Sigmoid colon (tissue), 7 donors: ENCODE measurements around the gene SKIC8. TPM values are rescaled to one million over a fixed set of nuclear protein-coding genes. Genes with fewer than 3 reads are reported as not detected.

Experiments
- DNase-seq: peaks from one replicate; pipeline ENCODE4 v3.0.0-alpha.2; 2019
- H3K27ac ChIP-seq, 4 donors: fragments of 200-600 bp; sonication (generic); one replicate each; pipeline ENCODE4 v1.5.1; 2016 to 2019; ENCODE audit warnings: mild to moderate bottlenecking in 1 of 4
- H3K27me3 ChIP-seq, 3 donors: fragments of 200-600 bp; sonication (generic); one replicate each; pipeline ENCODE4 v1.5.1; 2019; ENCODE audit warnings: mild to moderate bottlenecking in 1 of 3
- H3K36me3 ChIP-seq, 4 donors: fragments of 200-600 bp; sonication (generic); one replicate each; pipeline ENCODE4 v1.5.1; 2016 to 2019
- H3K4me1 ChIP-seq, 4 donors: fragments of 200-600 bp; sonication (generic); one replicate each; pipeline ENCODE4 v1.5.1; 2017 to 2019
- H3K4me3 ChIP-seq, 4 donors: fragments of 200-600 bp; sonication (generic); one replicate each; pipeline ENCODE4 v1.5.1; 2017 to 2019; ENCODE audit warnings: mild to moderate bottlenecking in 2 of 4, moderate library complexity in 1 of 4
- H3K9me3 ChIP-seq, 4 donors: fragments of 200-600 bp in 3 of 4; sonication (generic) in 3 of 4; one replicate each; pipeline versions ENCODE4 v1.5.1 to v1.6.1; 2013 to 2019
- EP300 ChIP-seq, 4 donors: sonication (generic); formaldehyde crosslinking; IDR thresholded peaks; one replicate each; pipeline ENCODE4 v1.6.1; 2017; ENCODE audit warnings: antibody characterized with exemption in 4 of 4
- POLR2A ChIP-seq, 2 donors: fragments of 450-650 bp; IDR thresholded peaks; one replicate each; pipeline ENCODE4 v1.6.1; 2016; ENCODE audit warnings: antibody characterized with exemption in 2 of 2, mild to moderate bottlenecking in 2 of 2, moderate library complexity in 2 of 2
- POLR2AphosphoS5 ChIP-seq, 4 donors: sonication (generic); formaldehyde crosslinking; IDR thresholded peaks; one replicate each; pipeline ENCODE4 v1.6.1; 2017; ENCODE audit warnings: antibody characterized with exemption in 4 of 4
- WGBS, 2 donors: extraction: QIAGEN DNeasy Blood & Tissue Kit; methylation state at CpG; one replicate each; pipeline ENCODE4 v1.1.7; 2013; 5-methylcytosine and 5-hydroxymethylcytosine counted together
- intact Hi-C: fragments of 100-400 bp; cut with DNase I; formaldehyde crosslinking; loops from one replicate; pipeline ENCODE4 v1.15.1; 2023
- polyA plus RNA-seq, 3 donors: library from polyadenylated mRNA; stranded (reverse); fragments of 200-250 nt; gene quantifications; one replicate each; pipeline ENCODE4 v1.2.3, GENCODE V29; 2013
- total RNA-seq, 4 donors: library from RNA; depleted of rRNA; stranded (reverse); fragments of >200 nt; gene quantifications; one replicate each; pipeline ENCODE4 v1.1.0, GENCODE V29; 2016
- TF ChIP-seq, protein P1 (sequence below), 4 experiments: fragments of 450-650 bp in 3 of 4; fragments of 200-600 bp in 1 of 4; IDR thresholded peaks; one replicate each; pipeline ENCODE4 v1.5.1; 2016 to 2019; ENCODE audit warnings: antibody characterized with exemption in 4 of 4, mild to moderate bottlenecking in 3 of 4, moderate library complexity in 2 of 4
- donor health status: healthy with polysubstance abuse.
- donor health status: Bipolar disorder and iron deficiency.
- donor health status: healthy.

SKIC8 gene
- total and polyA plus RNA-seq, 7 donors, result 43.2 to 81.1 (median 56.4) TPM

DNA sequence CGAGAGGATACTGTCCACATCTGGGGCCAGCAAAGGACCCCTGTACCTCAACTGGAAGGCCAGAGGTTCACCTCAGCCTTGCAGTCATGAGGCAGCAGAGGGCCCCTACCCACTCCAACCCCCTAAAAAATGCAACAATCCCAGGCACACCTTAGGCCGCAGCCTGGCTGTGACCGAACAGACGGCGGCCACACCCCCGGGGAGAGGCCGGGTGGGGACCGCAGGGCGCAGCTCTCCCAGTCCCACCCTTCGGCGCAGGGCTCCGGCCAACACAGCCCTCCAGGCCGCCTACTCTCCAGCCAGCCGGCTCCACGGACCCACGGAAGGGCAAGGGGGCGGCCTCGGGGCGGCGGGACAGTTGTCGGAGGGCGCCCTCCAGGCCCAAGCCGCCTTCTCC, 35.5 kb downstream of the SKIC8 start:
- no peak for DNase-seq
- intact Hi-C loops, result no loop called here
- TF ChIP-seq POLR2AphosphoS5 (IDR thresholded peaks at IDR 0.05), result no peak
- TF ChIP-seq POLR2A (IDR thresholded peaks at IDR 0.05), result no peak
- H3K27ac ChIP-seq, result peak overlapping the region; percentile 65 to 88 (median 80)
- no peaks in the 10 kb centered on the region for H3K9me3 ChIP-seq
- H3K4me3 ChIP-seq, result peak overlapping the region; percentile 33 to 74 (median 55)
- H3K4me1 ChIP-seq, result peaks cover 2 to 46% (median 30%) of the 10 kb centered on the region in 4 donors
- no peaks in the 10 kb centered on the region for H3K27me3 ChIP-seq
- no peaks in the 10 kb centered on the region for H3K36me3 ChIP-seq
- 27 to 69% methylated on average over 23 of the region's 23 CpGs for WGBS, 2 donors

DNA sequence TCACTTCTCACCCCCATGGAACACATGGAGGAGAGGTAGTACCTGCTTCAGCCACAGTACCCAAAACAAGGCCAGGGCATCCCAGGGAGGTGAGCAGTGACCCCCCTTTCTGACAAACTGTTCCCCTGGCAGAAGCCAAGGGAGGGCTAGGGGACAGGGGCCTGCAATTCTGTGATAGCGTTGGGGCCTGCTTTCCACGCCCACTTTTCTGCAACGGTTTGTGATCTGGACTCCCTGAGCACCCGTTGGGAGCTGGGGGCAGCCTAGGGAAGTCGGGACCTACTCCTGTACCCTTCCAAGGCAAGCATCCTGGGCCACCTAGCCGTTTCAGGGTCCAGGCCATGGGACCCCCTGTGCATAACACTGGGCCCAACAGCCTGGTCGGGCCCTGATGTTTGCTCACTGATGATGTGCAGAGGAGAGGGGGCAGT, 36.0 kb downstream of the SKIC8 start:
- Histone ChIP-seq H3K36me3 (no peaks in the 10 kb centered on the region), H3K27me3 (no peaks in the 10 kb centered on the region), H3K4me3 (no peak overlapping the region), H3K9me3 (no peaks in the 10 kb centered on the region), H3K27ac (peak overlapping the region in 1 of 4 donors; percentile 88), H3K4me1 (peaks cover 2 to 41% (median 29%) of the 10 kb centered on the region in 4 donors)
- intact Hi-C loops, result no loop called here
- no peak for DNase-seq
- TF ChIP-seq POLR2AphosphoS5 (IDR thresholded peaks at IDR 0.05) (no peak), POLR2A (IDR thresholded peaks at IDR 0.05) (no peak), EP300 (IDR thresholded peaks at IDR 0.05) (no peak)
- TF ChIP-seq, protein P1, sequence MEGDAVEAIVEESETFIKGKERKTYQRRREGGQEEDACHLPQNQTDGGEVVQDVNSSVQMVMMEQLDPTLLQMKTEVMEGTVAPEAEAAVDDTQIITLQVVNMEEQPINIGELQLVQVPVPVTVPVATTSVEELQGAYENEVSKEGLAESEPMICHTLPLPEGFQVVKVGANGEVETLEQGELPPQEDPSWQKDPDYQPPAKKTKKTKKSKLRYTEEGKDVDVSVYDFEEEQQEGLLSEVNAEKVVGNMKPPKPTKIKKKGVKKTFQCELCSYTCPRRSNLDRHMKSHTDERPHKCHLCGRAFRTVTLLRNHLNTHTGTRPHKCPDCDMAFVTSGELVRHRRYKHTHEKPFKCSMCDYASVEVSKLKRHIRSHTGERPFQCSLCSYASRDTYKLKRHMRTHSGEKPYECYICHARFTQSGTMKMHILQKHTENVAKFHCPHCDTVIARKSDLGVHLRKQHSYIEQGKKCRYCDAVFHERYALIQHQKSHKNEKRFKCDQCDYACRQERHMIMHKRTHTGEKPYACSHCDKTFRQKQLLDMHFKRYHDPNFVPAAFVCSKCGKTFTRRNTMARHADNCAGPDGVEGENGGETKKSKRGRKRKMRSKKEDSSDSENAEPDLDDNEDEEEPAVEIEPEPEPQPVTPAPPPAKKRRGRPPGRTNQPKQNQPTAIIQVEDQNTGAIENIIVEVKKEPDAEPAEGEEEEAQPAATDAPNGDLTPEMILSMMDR (IDR thresholded peaks at IDR 0.05), result no peak
- WGBS, 2 donors, result 88 to 96% methylated on average over 7 of the region's 7 CpGs

DNA sequence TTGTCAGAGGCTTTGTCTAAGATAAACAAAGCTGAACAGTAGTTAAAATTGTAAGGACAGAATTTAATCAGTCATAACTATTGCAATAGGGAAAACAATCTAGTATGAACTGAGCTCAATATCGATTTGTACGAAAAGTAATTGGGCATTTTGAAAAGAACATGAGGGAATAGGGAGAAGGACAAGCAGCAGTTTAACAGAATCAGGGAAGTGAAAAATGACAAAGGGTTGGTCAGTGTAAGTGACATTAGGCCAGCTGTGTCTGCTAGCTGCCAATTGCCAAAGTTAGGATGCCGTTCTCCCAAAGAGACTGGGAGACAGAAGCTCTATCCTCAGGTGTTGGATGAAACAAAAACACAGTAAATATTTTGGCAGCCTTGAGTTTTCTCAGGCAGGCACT, 38.3 kb downstream of the SKIC8 start:
- Histone ChIP-seq H3K4me1 (peaks cover 2 to 20% (median 18%) of the 10 kb centered on the region in 4 donors), H3K36me3 (no peaks in the 10 kb centered on the region), H3K27me3 (no peaks in the 10 kb centered on the region), H3K9me3 (no peaks in the 10 kb centered on the region), H3K4me3 (no peak overlapping the region), H3K27ac (no peak overlapping the region)
- 37 to 72% methylated on average over 3 of the region's 3 CpGs for WGBS, 2 donors
- intact Hi-C loops, result no loop called here
- no peak for DNase-seq
- TF ChIP-seq, protein P1 (IDR thresholded peaks at IDR 0.05), result no peak
- no peak for TF ChIP-seq EP300 (IDR thresholded peaks at IDR 0.05)
- no peak for TF ChIP-seq POLR2A (IDR thresholded peaks at IDR 0.05)
- TF ChIP-seq POLR2AphosphoS5 (IDR thresholded peaks at IDR 0.05), result no peak

DNA sequence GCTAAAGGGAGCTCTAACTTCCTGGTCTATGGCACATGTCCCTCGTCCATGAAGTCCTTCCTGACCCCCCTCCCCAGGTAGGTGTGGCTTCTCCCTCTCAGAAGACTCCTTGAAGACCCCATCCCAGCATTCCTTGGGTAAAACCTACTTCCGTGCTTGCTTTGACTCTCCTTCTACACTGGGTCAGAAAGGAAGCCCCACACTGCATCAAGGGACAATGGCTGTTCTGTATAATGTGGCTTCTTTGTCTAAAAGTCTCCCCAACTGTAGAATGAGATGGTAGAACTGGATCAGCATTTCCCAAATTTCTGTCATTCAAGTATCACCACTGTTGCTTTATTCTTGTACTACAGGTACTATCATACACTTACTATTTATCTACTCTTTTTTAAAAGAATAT, 38.9 kb downstream of the SKIC8 start:
- H3K36me3 ChIP-seq, result no peaks in the 10 kb centered on the region
- H3K27ac ChIP-seq, result no peak overlapping the region
- TF ChIP-seq POLR2A (IDR thresholded peaks at IDR 0.05), result no peak
- TF ChIP-seq EP300 (IDR thresholded peaks at IDR 0.05), result no peak
- no peak for TF ChIP-seq POLR2AphosphoS5 (IDR thresholded peaks at IDR 0.05)
- TF ChIP-seq, protein P1 (IDR thresholded peaks at IDR 0.05), result no peak
- intact Hi-C loops, result no loop called here
- H3K27me3 ChIP-seq, result no peaks in the 10 kb centered on the region
- H3K4me1 ChIP-seq, result peaks cover 2 to 14% (median 12%) of the 10 kb centered on the region in 4 donors
- no peak for DNase-seq
- H3K9me3 ChIP-seq, result no peaks in the 10 kb centered on the region
- no peak overlapping the region for H3K4me3 ChIP-seq
- 61 to 71% methylated on average over 2 of the region's 2 CpGs for WGBS, 2 donors

DNA sequence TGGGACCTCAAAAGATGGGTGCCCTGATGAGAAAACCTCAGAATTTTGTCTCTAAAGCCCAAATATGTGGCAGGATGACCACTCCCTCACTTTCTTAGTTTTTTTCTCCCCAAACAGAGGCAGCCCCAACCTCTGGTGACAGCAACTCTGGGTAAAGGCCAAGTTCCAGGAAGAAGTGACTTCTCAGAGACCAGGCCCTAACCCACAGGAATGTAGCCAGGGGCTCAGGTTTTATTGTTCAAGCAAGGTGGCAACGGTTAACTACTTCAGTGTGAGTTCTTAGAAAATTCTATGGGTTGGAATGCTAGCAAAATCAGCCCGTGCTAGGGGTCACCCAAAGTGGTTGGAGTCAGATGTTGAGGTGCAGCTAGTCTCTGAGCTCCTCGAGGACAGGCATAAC, 40.2 kb downstream of the SKIC8 start:
- no peak for TF ChIP-seq EP300 (IDR thresholded peaks at IDR 0.05)
- intact Hi-C loops, result no loop called here
- H3K27me3 ChIP-seq, result no peaks in the 10 kb centered on the region
- 89 to 90% methylated on average over 3 of the region's 3 CpGs for WGBS, 2 donors
- no peak overlapping the region for H3K4me3 ChIP-seq
- no peak for DNase-seq
- no peaks in the 10 kb centered on the region for H3K9me3 ChIP-seq
- H3K27ac ChIP-seq, result no peak overlapping the region
- H3K4me1 ChIP-seq, result peaks cover 0 to 5% (median 5%) of the 10 kb centered on the region in 4 donors
- no peaks in the 10 kb centered on the region for H3K36me3 ChIP-seq

DNA sequence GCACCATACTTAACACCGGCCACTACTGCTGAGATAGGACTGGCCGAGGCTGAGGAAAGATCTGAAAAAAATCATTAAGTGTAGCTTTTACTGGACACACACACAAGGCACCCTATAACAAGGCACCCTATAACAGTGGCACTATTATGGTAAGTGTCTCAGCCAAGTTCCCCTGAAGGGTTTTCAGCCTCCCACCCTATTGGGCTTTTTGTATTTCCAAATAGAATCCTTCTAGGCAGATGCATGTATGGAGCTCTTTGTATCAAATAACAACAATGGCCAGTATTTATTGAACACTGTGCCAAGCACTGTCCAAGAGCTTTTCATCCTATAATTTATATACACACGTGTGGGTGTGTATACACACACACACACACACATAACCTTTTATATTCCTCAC, 41.7 kb downstream of the SKIC8 start:
- Histone ChIP-seq H3K9me3 (no peaks in the 10 kb centered on the region), H3K36me3 (no peaks in the 10 kb centered on the region), H3K4me1 (no peaks in the 10 kb centered on the region), H3K27ac (no peak overlapping the region), H3K27me3 (no peaks in the 10 kb centered on the region), H3K4me3 (no peak overlapping the region)
- no peak for DNase-seq
- TF ChIP-seq EP300 (IDR thresholded peaks at IDR 0.05) (no peak), POLR2AphosphoS5 (IDR thresholded peaks at IDR 0.05) (no peak), POLR2A (IDR thresholded peaks at IDR 0.05) (no peak)
- TF ChIP-seq, protein P1 (IDR thresholded peaks at IDR 0.05), result no peak
- intact Hi-C loops, result no loop called here
- 90 to 93% methylated on average over 3 of the region's 3 CpGs for WGBS, 2 donors
